NCI-H524 treated with DMSO at 0.1 percent for 48 hours (cell line): ENCODE measurements around the gene PPARD.

Experiments
- DNase-seq: peaks from one replicate; lab custom pipeline; 2025; lab: John Stamatoyannopoulos, UW

PPARD gene

DNA sequence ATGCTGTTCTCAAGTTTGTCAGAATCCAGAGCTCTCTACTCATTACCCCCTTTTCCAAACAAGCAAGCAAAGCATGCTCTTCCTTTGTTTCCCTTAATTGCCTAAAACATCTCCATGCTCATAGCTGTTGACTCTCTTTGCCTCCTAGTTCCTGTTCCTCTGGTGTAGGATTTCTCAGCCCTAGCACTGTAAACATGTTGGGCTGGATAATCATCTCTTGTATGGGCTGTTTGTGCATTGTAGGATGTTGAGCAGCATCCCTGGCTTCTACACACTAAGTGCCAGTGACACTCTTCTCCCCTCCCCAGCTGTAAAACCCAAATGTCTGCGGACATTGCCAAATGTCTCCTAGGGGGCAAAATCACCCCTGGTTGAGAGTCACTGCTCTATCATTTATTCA is 14.0 kb downstream of the PPARD start:
- no peak for DNase-seq

DNA sequence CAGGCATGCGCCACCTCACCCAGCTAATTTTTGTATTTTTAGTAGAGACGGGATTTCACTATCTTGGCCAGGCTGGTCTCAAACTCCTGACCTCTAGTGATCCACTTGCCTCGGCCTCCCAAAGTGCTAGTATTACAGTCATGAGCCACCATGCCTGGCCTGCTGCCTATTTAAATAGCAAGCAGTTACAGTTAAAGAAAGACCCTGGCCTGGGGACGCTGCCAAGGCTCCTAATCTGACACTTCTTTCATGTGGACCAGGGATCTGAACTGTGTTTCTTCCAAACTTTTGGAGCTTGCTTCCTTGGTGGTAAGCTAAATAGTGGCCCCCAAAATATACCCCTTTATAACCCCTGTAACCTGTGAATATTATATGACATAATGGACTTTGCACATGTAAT is 15.3 kb downstream of the PPARD start:
- no peak for DNase-seq

DNA sequence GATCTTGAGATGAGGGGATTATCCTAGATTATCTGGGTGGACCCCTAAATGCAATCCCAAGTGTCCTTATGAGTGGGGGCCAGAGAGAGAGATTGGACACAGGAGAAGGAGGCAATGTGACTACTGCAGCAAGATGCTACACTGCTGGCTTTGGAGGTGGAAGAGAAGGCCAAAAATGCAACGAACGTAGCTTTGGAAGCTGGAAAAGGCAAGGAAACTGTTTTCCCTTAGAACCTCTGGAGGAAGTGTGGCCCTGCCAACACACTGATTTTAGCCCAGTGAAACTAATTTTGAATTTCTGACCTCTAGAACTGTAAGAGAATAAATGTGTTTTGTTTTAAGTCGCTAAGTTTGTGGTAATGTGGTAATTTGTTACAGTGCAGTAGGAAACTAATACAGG is 15.7 kb downstream of the PPARD start:
- no peak for DNase-seq

DNA sequence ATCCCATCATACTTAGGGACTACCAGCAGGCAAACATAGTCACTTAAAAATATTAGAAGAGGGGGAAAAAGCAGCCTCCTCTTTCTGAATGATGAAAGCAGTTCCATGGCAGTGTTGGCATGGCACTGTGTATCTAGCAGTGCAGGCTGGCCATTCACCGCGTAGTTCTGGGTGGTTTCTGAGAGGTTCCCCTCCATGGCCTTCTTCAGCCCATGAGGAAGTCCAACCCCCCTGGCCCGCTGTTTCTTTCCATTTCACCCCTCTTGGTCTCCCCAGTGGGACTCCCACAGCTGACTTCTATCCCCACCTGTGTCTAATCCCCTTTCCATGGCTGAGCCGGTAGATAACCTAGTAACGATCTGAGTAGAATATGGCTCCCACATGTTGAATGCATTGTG is 17.0 kb downstream of the PPARD start:
- DNase-seq = no peak

DNA sequence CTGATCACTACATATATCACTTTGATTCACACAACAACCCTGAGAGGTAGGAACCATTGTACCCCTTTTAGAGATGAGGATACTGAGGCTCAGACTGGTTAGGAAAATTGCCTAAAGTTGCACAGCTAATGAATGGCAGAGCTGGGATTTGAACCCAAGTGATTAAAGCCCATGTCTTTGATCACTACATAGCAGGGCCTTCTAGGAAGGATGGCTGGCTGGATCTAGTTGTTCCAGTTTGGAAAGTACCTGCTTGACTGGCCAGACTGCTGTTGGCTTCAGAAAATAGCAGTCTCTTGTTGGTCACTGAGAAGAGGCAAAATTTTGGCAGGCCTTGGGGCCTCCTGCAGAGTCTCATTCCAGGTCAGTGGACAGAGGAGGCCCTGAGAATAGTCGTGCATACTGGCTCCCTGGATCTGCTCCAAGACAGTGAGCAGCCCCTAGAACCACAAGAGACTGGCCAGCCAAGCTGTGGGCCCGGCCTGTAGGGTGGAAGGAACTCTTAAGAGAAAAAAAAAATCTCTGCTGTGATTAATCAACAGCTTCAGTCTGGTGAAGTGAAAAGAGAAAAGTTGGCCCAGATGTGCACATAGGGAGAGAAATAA is 17.5 kb downstream of the PPARD start:
- no peak for DNase-seq

DNA sequence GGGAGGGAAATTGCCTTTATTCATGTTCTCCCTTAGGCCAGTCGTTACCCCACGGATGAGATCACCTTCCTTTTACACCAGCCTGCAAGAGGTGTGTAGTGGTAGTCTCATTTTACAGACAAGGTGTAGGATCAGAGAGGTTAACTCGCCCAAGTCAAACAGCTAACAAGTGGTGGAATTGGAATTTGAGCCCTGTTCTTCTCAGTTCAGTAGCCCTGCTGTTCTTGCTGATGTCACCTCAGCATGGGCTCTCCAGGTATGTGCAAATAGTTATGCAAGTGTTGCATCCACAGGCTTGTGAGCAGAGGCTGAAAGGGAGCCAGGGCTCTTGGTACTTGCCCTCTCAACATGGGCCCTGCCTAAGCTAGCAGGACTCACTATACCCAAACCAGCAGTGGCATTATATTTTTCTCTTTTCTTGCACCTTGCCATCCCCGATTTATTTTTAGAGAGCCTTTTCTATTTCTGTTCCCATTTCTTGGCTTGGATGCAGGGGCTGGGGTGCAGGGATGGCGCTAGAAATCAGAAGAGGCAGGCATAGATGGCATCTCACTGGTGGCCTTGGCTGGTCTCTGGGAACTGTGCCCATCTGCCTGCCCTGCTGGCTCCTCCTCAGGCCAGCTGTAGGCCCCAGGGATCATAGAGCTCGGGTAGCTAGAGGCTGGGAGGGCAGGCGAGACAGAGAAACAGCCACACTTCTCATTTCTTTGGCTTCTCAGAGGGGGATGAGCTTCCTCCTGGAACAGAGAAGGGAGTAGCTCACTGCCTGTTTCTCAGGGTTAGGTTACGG is 18.2 kb downstream of the PPARD start:
- DNase-seq = no peak

- no peak for DNase-seq
Measured at GRCh38 chr6:35362200-35362599, 19.8 kb downstream of the PPARD start.

DNA sequence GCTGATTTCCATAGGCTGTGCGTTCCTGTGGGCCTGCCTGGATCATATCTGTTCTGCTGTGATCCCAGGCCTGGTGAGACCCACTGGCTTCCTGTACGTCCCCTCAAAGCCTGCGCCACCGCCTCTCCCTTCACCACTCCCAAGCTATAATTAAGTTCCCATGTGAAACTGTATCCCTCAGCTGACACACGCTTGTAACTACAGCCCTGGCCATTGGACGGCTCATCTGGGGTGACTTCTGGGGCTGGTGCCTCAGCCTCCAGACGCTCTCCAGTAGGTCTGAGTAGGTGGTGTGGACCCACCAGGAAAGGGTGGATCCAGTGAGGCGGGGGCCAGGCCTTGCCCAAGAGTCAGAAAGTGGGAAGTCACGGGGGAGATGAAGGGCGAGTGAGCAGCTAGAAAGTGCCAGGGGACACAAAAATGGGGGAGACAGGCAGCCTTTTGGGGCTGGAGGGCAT is 21.0 kb downstream of the PPARD start:
- DNase-seq = no peak

GRCh38 chr6:35365594-35366203 is 23.3 kb downstream of the PPARD start:
- no peak for DNase-seq

DNA sequence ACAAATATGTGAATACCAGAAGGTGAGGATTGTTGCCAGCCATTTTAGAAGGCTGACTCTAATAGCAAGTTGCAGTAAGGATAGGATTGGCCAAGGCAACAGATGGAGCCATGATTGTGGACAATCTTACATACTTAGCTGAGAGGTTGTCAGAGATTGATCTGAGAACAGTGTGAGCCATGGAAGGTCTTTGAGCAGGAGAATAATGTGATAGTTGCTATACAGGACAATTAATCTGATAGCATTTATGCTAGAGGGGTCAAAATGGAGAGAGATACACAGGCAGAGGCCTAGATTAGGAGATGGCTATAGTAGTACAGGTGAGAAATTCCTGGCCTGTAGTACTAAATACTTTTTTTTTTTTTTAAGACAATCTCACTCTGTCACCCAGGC is 23.8 kb downstream of the PPARD start:
- no peak for DNase-seq

DNA sequence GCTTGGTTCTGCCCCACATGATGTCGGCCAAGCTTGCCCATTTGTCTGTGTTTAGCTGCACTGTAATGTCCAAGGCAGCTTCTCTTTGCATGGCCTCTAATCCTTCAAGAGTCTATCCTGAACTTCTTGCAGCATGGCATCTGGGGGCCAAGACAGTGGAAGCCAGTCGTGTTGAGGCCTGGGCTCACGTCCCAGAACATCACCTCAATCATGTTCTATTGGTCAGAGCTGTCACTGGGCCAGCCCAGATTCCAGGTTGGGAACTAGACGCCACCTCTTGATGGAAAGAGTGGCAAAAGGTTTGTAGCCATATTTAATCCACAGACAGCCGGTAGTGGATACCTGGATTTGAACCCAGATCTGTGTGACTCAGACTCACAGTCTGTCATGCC is 25.3 kb downstream of the PPARD start:
- DNase-seq = no peak

- DNase-seq = no peak
Measured at GRCh38 chr6:35368038-35368887, 25.9 kb downstream of the PPARD start.

DNA sequence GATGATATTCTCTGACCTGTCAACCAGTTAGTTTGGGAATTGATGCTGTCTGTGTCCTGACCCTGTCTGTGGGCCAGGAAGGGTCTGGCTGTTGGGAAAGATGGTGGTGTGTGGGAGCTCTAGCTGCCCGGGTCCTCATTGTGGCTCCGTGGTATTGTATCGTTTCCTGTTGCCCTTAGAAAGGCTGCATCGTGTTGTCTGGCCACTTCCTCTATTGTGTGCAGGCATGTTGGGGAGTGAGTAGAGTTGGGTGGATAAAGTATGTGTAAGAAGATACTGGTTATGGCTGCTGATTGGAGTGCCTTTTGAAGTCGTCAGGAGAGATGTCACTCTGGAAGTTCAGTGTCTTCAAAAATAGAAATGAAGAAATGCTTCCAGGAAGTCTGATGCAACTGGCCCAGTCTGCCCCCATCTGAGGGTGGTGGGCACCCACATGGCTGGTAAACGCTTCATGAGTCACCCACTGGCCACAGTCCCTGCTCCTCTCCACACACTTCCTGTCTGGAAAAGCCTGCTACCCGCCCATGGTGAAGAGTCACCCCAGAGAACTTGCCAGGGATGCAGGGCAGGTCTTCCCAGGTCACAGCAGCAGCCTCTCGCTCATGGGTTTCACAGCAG is 27.9 kb downstream of the PPARD start:
- DNase-seq = no peak

GRCh38 chr6:35370785-35371493 is 28.6 kb downstream of the PPARD start:
- no peak for DNase-seq

DNA sequence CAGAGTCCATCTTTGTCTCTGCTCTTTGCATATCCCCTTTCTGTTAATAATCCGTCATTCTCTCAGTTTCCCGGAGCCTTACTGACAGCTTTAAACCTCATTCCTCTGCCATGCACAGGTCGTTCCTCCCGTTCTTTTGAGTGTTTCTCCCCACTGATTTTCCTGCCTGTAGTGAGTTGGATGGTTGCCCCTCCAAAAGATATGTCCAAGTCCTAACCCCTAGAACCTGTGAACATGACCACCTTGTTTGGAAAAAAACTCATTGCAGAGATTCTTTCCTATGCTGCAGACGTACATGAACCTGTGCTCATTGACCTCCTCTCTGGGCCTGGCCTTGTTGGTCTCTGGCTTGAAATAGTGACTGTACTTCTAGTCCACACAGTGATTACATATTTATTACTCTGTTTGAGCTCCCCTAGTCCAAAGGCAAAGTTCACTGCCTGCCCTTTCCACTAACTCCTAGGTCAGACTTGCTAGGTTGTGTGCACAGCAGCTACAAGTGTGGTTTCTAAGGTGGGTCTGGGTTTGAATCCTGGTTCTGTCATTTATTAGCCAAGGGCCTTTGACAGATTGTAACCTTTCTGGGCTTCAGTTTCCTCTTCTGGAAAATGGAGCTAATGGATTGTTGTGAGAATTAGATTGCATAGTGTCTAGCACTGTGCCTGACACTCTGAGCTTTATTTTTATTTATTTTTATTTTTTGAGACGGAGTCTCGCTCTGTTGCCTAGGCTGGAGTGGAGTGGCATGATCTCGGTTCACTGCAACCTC is 29.3 kb downstream of the PPARD start:
- no peak for DNase-seq

- DNase-seq = no peak
Measured at GRCh38 chr6:35372633-35373032, 30.3 kb downstream of the PPARD start.

DNA sequence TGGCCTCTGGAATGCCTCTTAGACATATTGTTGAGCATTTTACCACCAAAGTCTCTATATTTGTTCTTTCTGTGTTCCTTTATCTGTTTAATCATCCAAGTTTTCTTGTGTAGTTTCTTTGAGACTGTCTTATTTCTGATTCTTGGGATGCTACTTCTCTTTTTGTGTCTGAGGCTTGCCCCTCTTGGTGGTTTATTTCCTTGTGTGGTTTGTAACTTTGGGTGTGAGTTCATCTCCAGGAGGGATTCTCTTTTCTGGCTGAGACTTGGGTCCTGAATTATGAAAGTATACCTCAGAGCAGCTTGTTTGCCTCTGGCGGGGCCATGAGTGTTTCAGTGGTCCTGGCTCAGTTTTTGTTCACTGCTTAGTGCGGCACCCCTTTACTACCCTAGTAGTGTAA is 33.9 kb downstream of the PPARD start:
- DNase-seq = no peak

DNA sequence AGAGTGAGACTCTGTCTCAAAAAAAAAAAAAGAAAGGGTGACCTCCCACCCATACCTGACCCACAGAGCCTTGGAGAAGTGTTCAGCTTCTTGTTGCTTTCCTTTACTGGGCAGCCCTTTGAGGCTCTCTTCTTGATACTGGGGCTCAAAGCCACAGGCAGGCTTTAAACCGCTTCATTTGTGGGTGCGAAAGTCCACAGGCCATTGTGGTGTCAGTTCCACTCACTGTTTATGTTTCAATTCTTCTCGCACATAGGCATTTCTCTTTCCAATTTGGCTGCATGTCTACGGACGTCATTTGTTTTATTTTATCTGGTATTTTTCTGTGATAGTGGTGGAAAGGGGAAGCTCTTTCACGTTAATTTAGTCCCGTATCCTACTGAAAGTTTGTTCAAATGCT is 34.6 kb downstream of the PPARD start:
- DNase-seq = no peak

DNA sequence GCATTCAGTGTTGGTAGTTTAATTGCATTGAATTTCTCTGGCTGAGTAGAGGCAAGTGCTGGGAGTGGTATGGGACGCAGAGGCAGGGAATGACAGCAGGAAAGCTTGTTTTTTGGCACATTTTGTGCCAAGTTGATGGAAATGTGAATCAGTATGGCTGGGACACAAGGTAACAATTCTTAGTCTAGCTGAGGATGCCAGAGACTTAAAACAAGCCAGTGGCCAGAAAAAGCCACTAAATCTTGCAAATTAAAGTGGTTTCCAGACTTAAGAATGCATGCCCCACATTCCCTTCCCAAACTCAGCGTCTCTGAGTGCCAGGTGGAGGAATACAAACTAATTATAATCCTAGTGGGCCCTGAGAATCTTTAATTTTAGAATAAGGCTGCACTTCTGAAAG is 35.9 kb downstream of the PPARD start:
- DNase-seq = no peak

DNA sequence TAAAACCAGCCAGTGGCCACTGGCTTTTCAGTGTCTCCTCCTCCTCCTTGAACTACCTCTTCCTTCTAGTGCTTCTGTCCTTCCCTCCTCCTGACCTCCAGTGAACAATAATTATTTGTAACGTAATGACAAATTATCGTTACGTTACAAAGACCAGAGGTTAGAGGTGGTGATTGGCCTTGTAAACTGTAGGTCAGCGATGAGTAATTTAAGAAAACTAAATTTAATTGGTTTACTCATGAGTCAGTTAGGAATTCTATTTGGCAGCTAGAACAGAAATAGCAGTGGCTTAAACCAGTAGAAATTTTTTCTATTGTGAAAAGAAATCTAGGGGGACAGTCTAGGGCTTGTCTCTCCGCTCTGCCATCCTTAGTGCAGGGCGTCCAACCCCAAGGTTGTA is 38.8 kb downstream of the PPARD start:
- no peak for DNase-seq

GRCh38 chr6:35382015-35382414 is 39.7 kb downstream of the PPARD start:
- DNase-seq = no peak
